SK-N-SH treated with all-trans-retinoic acid at 6 μM for 48 hours (cell line): ENCODE results near the gene TMEM100.

ENCODE experiments used
- ARNTL ChIP-seq: fragments of 450-650 bp; formaldehyde crosslinking; IDR thresholded peaks from 2 replicates; pipeline ENCODE4 v1.5.0; 2020; ENCODE audit warnings: low read depth, mild to moderate bottlenecking, moderate library complexity, borderline replicate concordance
- CSDC2 ChIP-seq: fragments of 250-450 bp; sonication (Bioruptor Pico); IDR thresholded peaks from 2 replicates; pipeline ENCODE4 v1.5.0; 2020; ENCODE audit warnings: mild to moderate bottlenecking, moderate library complexity
- CSRNP3 ChIP-seq: fragments of 250-450 bp; sonication (Bioruptor Pico); IDR thresholded peaks from 2 replicates; pipeline ENCODE4 v1.5.1; 2021; ENCODE audit warnings: mild to moderate bottlenecking, moderate library complexity
- ESRRG ChIP-seq: fragments of 250-450 bp; sonication (Bioruptor Pico); IDR thresholded peaks from 2 replicates; pipeline ENCODE4 v1.6.1; 2021; ENCODE audit warnings: mild to moderate bottlenecking
- ISL1 ChIP-seq: fragments of 250-450 bp; sonication (Bioruptor Pico); IDR thresholded peaks from 2 replicates; pipeline ENCODE4 v2.1.2; 2022; ENCODE audit warnings: mild to moderate bottlenecking, moderate library complexity
- PATZ1 ChIP-seq: fragments of 250-450 bp; sonication (Bioruptor Pico); IDR thresholded peaks from 2 replicates; pipeline ENCODE4 v1.8.0; 2020; ENCODE audit warnings: mild to moderate bottlenecking, moderate library complexity, borderline replicate concordance
- POU6F1 ChIP-seq: fragments of 250-450 bp; sonication (Bioruptor Pico); IDR thresholded peaks from 2 replicates; pipeline ENCODE4 v1.8.0; 2021; ENCODE audit warnings: low read depth, mild to moderate bottlenecking, moderate library complexity, borderline replicate concordance
- RARB ChIP-seq: fragments of 250-450 bp; sonication (Bioruptor Pico); IDR thresholded peaks from 2 replicates; pipeline ENCODE4 v1.8.0; 2021; ENCODE audit warnings: mild to moderate bottlenecking, moderate library complexity
- ZFP3 ChIP-seq: fragments of 250-450 bp; sonication (Bioruptor Pico); IDR thresholded peaks from 2 replicates; pipeline ENCODE4 v1.5.0; 2020; ENCODE audit warnings: mild to moderate bottlenecking, moderate library complexity
- ZFP30 ChIP-seq: fragments of 450-650 bp; formaldehyde crosslinking; IDR thresholded peaks from 2 replicates; pipeline ENCODE4 v1.5.0; 2022; ENCODE audit warnings: mild to moderate bottlenecking, moderate library complexity
- ZNF565 ChIP-seq: fragments of 450-650 bp; formaldehyde crosslinking; conservative IDR thresholded peaks from 2 replicates; pipeline ENCODE4 v1.5.0; 2020; ENCODE audit warnings: low read depth, mild to moderate bottlenecking, moderate library complexity
- ZNF8 ChIP-seq: fragments of 450-650 bp; formaldehyde crosslinking; IDR thresholded peaks from 2 replicates; pipeline ENCODE4 v1.5.0; 2020; ENCODE audit warnings: mild to moderate bottlenecking, moderate library complexity

- no peak for TF ChIP-seq CSRNP3
- no peak for TF ChIP-seq ZNF565 (CRISPR knock-in tag)
- TF ChIP-seq ISL1 (CRISPR knock-in tag), result no peak
- TF ChIP-seq ZFP30 (CRISPR knock-in tag), result no peak
- no peak for TF ChIP-seq ZNF8 (CRISPR knock-in tag)
- no peak for TF ChIP-seq PATZ1 (CRISPR knock-in tag)
- TF ChIP-seq ZFP3 (CRISPR knock-in tag), result no peak
- TF ChIP-seq ARNTL (CRISPR knock-in tag), result no peak
- TF ChIP-seq CSDC2, result no peak
- TF ChIP-seq POU6F1 (CRISPR knock-in tag), result no peak
- no peak for TF ChIP-seq RARB (CRISPR knock-in tag)
- no peak for TF ChIP-seq ESRRG
Observed at GRCh38 chr17:55764610-55765009, 41.9 kb upstream of the TMEM100 start.
